ENCODE data around the gene AATF. TPM values are rescaled to one million over a fixed set of nuclear protein-coding genes. Genes with fewer than 3 reads are reported as not detected.

AATF gene
- total RNA-seq, 1 donor from 2014 or later = 28.9 TPM

- Mint-ChIP-seq H3K36me3 (peaks cover 9% of the 10 kb centered on the region), H3K4me1 (peaks cover 22% of the 10 kb centered on the region), H3K27ac (no peak overlapping the region), H3K4me3 (no peak overlapping the region), H3K9me3 (no peaks in the 10 kb centered on the region), H3K27me3 (ENCODE audit: insufficient read depth, low read depth) (peaks cover 2% of the 10 kb centered on the region)
- Histone ChIP-seq H3K9me3 (ENCODE audit: low read depth) (no peaks in the 10 kb centered on the region), H3K4me3 (no peak overlapping the region), H3K79me2 (ENCODE audit: low read depth) (no peaks in the 10 kb centered on the region), H3K4me2 (no peak overlapping the region), H3K36me3 (no peaks in the 10 kb centered on the region), H3F3A (ENCODE audit: low read depth) (peaks cover 21% of the 10 kb centered on the region), H3K27ac (no peak overlapping the region), H4K20me1 (ENCODE audit: low read depth) (peaks cover 5% of the 10 kb centered on the region), H3K4me1 (peaks cover 4% of the 10 kb centered on the region), H3K27me3 (no peaks in the 10 kb centered on the region), H3K9ac (no peak overlapping the region), H2AFZ (replicated peaks) (no peak overlapping the region)
- no peak for DNase-seq (ENCODE audit: low spot score)
- TF ChIP-seq EZH2 (IDR thresholded peaks at IDR 0.05) (no peak), EZH2phosphoT487 (IDR thresholded peaks at IDR 0.05) (no peak)
- TF ChIP-seq, protein P1, sequence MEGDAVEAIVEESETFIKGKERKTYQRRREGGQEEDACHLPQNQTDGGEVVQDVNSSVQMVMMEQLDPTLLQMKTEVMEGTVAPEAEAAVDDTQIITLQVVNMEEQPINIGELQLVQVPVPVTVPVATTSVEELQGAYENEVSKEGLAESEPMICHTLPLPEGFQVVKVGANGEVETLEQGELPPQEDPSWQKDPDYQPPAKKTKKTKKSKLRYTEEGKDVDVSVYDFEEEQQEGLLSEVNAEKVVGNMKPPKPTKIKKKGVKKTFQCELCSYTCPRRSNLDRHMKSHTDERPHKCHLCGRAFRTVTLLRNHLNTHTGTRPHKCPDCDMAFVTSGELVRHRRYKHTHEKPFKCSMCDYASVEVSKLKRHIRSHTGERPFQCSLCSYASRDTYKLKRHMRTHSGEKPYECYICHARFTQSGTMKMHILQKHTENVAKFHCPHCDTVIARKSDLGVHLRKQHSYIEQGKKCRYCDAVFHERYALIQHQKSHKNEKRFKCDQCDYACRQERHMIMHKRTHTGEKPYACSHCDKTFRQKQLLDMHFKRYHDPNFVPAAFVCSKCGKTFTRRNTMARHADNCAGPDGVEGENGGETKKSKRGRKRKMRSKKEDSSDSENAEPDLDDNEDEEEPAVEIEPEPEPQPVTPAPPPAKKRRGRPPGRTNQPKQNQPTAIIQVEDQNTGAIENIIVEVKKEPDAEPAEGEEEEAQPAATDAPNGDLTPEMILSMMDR (IDR thresholded peaks at IDR 0.05) = no peak
These were observed 154.5 kb downstream of the AATF start for GRCh38 chr17:37103231-37103630.

- Histone ChIP-seq H3K4me1 (peaks cover 23% of the 10 kb centered on the region), H3K4me2 (no peak overlapping the region), H3K9me3 (ENCODE audit: low read depth) (no peaks in the 10 kb centered on the region), H3K4me3 (no peak overlapping the region), H3K79me2 (ENCODE audit: low read depth) (no peaks in the 10 kb centered on the region), H3K27me3 (no peaks in the 10 kb centered on the region), H3K36me3 (no peaks in the 10 kb centered on the region), H3K9ac (no peak overlapping the region), H3F3A (ENCODE audit: low read depth) (peaks cover 34% of the 10 kb centered on the region), H4K20me1 (ENCODE audit: low read depth) (peaks cover 11% of the 10 kb centered on the region), H2AFZ (replicated peaks) (no peak overlapping the region), H3K27ac (peak overlapping the region; percentile 16)
- TF ChIP-seq EZH2 (IDR thresholded peaks at IDR 0.05) (no peak), EZH2phosphoT487 (IDR thresholded peaks at IDR 0.05) (no peak)
- TF ChIP-seq, protein P1 (IDR thresholded peaks at IDR 0.05) = no peak
- Mint-ChIP-seq H3K4me3 (no peak overlapping the region), H3K36me3 (peaks cover 7% of the 10 kb centered on the region), H3K27me3 (ENCODE audit: insufficient read depth, low read depth) (peaks cover 2% of the 10 kb centered on the region), H3K9me3 (no peaks in the 10 kb centered on the region), H3K4me1 (peaks cover 41% of the 10 kb centered on the region), H3K27ac (no peak overlapping the region)
- DNase-seq (ENCODE audit: low spot score) = no peak
These were observed 157.3 kb downstream of the AATF start for GRCh38 chr17:37106049-37106448.

Small RNA genes lying within 50 kb of the gene (microRNA-seq; reads per million reads assigned to microRNA genes)
- not detected for gene MIR2909

Small RNA genes lying within 50 kb of the gene (small RNA-seq; reads per million reads assigned to genes)
- not detected for gene AC243773.2
- gene MIR2909 = not detected

Other genes with a start within 250 kb of the AATF start
- gene LHX1, start 11.5 kb upstream of the AATF start, total RNA-seq (ENCODE audit: low replicate concordance) = not detected in 2 replicates